WTC11 (cell line): Measurements from ENCODE around the gene THOC1.

Experiments
- ARID4B ChIP-seq: sonication (generic); formaldehyde crosslinking; IDR thresholded peaks from 2 replicates; pipeline ENCODE4 v1.8.0; 2023; ENCODE audit warnings: missing genetic modification reagents, mild to moderate bottlenecking, borderline replicate concordance
- CTCF ChIP-seq: fragments of 200-600 bp; IDR thresholded peaks from 2 replicates; pipeline ENCODE4 v1.8.0; 2022; ENCODE audit warnings: antibody characterized with exemption
- ELF4 ChIP-seq: sonication (generic); formaldehyde crosslinking; IDR thresholded peaks from 2 replicates; pipeline ENCODE4 v1.8.1; 2022; ENCODE audit warnings: low read depth, mild to moderate bottlenecking, moderate library complexity, missing genetic modification reagents
- ESRRA ChIP-seq: sonication (generic); formaldehyde crosslinking; IDR thresholded peaks from 2 replicates; pipeline ENCODE4 v1.8.1; 2022; ENCODE audit warnings: mild to moderate bottlenecking, missing genetic modification reagents, borderline replicate concordance
- ETV6 ChIP-seq: sonication (generic); formaldehyde crosslinking; IDR thresholded peaks from 2 replicates; pipeline ENCODE4 v1.8.1; 2022; ENCODE audit warnings: mild to moderate bottlenecking, missing genetic modification reagents
- MAX ChIP-seq: sonication (generic); formaldehyde crosslinking; IDR thresholded peaks from 2 replicates; pipeline ENCODE4 v1.8.0; 2022; ENCODE audit warnings: mild to moderate bottlenecking, missing genetic modification reagents
- MLX ChIP-seq: sonication (generic); formaldehyde crosslinking; IDR thresholded peaks from 2 replicates; pipeline ENCODE4 v1.8.1; 2023; ENCODE audit warnings: mild to moderate bottlenecking, missing genetic modification reagents, moderate library complexity
- PRDM15 ChIP-seq: sonication (generic); formaldehyde crosslinking; IDR thresholded peaks from 2 replicates; pipeline ENCODE4 v1.8.0; 2022; ENCODE audit warnings: missing genetic modification reagents
- ZBTB21 ChIP-seq: sonication (generic); formaldehyde crosslinking; IDR thresholded peaks from 2 replicates; pipeline ENCODE4 v1.8.1; 2023; ENCODE audit warnings: mild to moderate bottlenecking, missing genetic modification reagents, borderline replicate concordance
- ZNF121 ChIP-seq: sonication (generic); formaldehyde crosslinking; IDR thresholded peaks from 2 replicates; pipeline ENCODE4 v1.8.0; 2023; ENCODE audit warnings: missing genetic modification reagents
- ZNF219 ChIP-seq: sonication (generic); formaldehyde crosslinking; IDR thresholded peaks from 2 replicates; pipeline ENCODE4 v1.8.0; 2023; ENCODE audit warnings: missing genetic modification reagents, mild to moderate bottlenecking, borderline replicate concordance
- ZNF671 ChIP-seq: fragments of 250-450 bp; sonication (Bioruptor Pico); IDR thresholded peaks from 2 replicates; pipeline ENCODE4 v1.8.0; 2021; ENCODE audit warnings: mild to moderate bottlenecking

- TF ChIP-seq ESRRA = no peak
- TF ChIP-seq CTCF = no peak
- no peak for TF ChIP-seq ZNF671 (CRISPR knock-in tag)
- no peak for TF ChIP-seq ZNF121
- no peak for TF ChIP-seq PRDM15 (CRISPR knock-in tag)
- TF ChIP-seq ELF4 (CRISPR knock-in tag) = no peak
- TF ChIP-seq MLX (CRISPR knock-in tag) = no peak
- no peak for TF ChIP-seq ARID4B (CRISPR knock-in tag)
- no peak for TF ChIP-seq ZNF219 (CRISPR knock-in tag)
- TF ChIP-seq ETV6 (CRISPR knock-in tag) = no peak
- no peak for TF ChIP-seq ZBTB21 (CRISPR knock-in tag)
- no peak for TF ChIP-seq MAX (CRISPR knock-in tag)
These were observed 88.3 kb downstream of the THOC1 start for GRCh38 chr18:179499-179898.
